GM18502 (cell line): ENCODE results near the gene KIF20B.

Source experiments
- ATAC-seq: cut with Tn5 transposase; IDR thresholded peaks from one replicate; pipeline ENCODE4 v1.9.1; 2021; ENCODE audit warnings: mild to moderate bottlenecking; ENCODE audit not compliant: unreplicated experiment, poor library complexity

KIF20B gene

GRCh38 chr10:89701242-89702120 is at the start of gene KIF20B:
TSS of gene KIF20B (plus strand) at chr10:89701590. CDS start at chr10:89705295, 3,705 bp downstream.
- peak; percentile 98 for ATAC-seq

GRCh38 chr10:89651916-89652573 is 49.3 kb upstream of the KIF20B start:
- ATAC-seq, result peak; percentile 64

GRCh38 chr10:89652806-89653370 is 48.5 kb upstream of the KIF20B start:
- ATAC-seq, result no peak

GRCh38 chr10:89653410-89653869 is 48.0 kb upstream of the KIF20B start:
- ATAC-seq, result peak; percentile 55

- no peak for ATAC-seq
Measured at GRCh38 chr10:89655722-89656121, 45.7 kb upstream of the KIF20B start.

- no peak for ATAC-seq
Measured at GRCh38 chr10:89657302-89657701, 44.1 kb upstream of the KIF20B start.

- no peak for ATAC-seq
Measured at GRCh38 chr10:89659143-89660131, 42.0 kb upstream of the KIF20B start.

GRCh38 chr10:89662596-89662995 is 38.8 kb upstream of the KIF20B start:
- ATAC-seq, result no peak

- no peak for ATAC-seq
Measured at GRCh38 chr10:89663144-89663543, 38.2 kb upstream of the KIF20B start.

GRCh38 chr10:89664203-89664602 is 37.2 kb upstream of the KIF20B start:
- no peak for ATAC-seq

GRCh38 chr10:89665302-89665701 is 36.1 kb upstream of the KIF20B start:
- ATAC-seq, result no peak

- ATAC-seq, result no peak
Measured at GRCh38 chr10:89666138-89666537, 35.3 kb upstream of the KIF20B start.

- no peak for ATAC-seq
Measured at GRCh38 chr10:89668386-89669071, 32.9 kb upstream of the KIF20B start.

- no peak for ATAC-seq
Measured at GRCh38 chr10:89669985-89670384, 31.4 kb upstream of the KIF20B start.

GRCh38 chr10:89670926-89671325 is 30.5 kb upstream of the KIF20B start:
- ATAC-seq, result no peak

- no peak for ATAC-seq
Measured at GRCh38 chr10:89677341-89677740, 24.0 kb upstream of the KIF20B start.

GRCh38 chr10:89679986-89680385 is 21.4 kb upstream of the KIF20B start:
- ATAC-seq, result no peak

GRCh38 chr10:89683883-89684282 is 17.5 kb upstream of the KIF20B start:
- ATAC-seq, result no peak

- ATAC-seq, result no peak
Measured at GRCh38 chr10:89684604-89685003, 16.8 kb upstream of the KIF20B start.
